ENCODE data around the gene PCDHGA9. TPM values are rescaled to one million over a fixed set of nuclear protein-coding genes. Genes with fewer than 3 reads are reported as not detected.

Gene PCDHGA9
- total and polyA plus RNA-seq, 5 donors from 2014 or later: not detected

DNA sequence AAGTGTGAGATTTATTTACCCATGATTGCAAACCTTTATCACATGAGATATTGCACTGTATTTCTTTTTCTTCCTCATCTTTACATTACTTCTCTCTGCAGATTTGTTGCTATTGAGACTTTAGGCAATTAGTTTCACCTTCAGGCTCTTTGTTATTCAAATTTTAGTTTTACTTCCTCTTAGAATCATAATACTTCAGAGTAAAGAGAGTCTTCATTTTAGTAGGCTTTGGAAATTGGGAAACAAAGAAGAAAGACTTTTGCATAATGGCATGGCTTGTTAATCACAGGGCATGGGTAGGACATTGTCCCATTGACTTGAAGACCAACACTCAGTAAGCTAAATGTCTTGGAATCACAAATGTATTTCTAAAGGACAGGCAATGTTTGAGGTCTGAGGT lies 39.9 kb upstream of the PCDHGA9 start:
- peaks cover 28 to 50% of the 10 kb centered on the region in 2 experiments for H3K9me3 ChIP-seq (ENCODE audit: control insufficient read depth in 2 of 2, low read length in 2 of 2)
- Mint-ChIP-seq H3K36me3 (peaks cover 6% of the 10 kb centered on the region), H3K27me3 (peaks cover 62% of the 10 kb centered on the region), H3K4me3 (peak overlapping the region in 1 of 4 donors; percentile 2), H3K9me3 (peaks cover 0 to 57% (median 15%) of the 10 kb centered on the region in 7 donors), H3K4me1 (peaks cover 0 to 5% (median 5%) of the 10 kb centered on the region in 4 donors), H3K27ac (peak overlapping the region in 1 of 3 donors; percentile 56)
- no peak overlapping the region for H3K27ac ChIP-seq (ENCODE audit: insufficient read depth, low read length, poor library complexity, severe bottlenecking)
- ATAC-seq (ENCODE audit: low read depth in 2 of 2) (no peak), DNase-seq (no peak)
- peaks cover 26% of the 10 kb centered on the region for H3K27me3 ChIP-seq (ENCODE audit: control insufficient read depth, insufficient read depth, low read length)
- no peaks in the 10 kb centered on the region for H3K4me1 ChIP-seq (ENCODE audit: control insufficient read depth, insufficient read depth, low read length, poor library complexity, severe bottlenecking)
- H3K4me3 ChIP-seq (ENCODE audit: low read depth, low read length): no peak overlapping the region
- no peaks in the 10 kb centered on the region for H3K36me3 ChIP-seq (ENCODE audit: control insufficient read depth, insufficient read depth, low read length)

DNA sequence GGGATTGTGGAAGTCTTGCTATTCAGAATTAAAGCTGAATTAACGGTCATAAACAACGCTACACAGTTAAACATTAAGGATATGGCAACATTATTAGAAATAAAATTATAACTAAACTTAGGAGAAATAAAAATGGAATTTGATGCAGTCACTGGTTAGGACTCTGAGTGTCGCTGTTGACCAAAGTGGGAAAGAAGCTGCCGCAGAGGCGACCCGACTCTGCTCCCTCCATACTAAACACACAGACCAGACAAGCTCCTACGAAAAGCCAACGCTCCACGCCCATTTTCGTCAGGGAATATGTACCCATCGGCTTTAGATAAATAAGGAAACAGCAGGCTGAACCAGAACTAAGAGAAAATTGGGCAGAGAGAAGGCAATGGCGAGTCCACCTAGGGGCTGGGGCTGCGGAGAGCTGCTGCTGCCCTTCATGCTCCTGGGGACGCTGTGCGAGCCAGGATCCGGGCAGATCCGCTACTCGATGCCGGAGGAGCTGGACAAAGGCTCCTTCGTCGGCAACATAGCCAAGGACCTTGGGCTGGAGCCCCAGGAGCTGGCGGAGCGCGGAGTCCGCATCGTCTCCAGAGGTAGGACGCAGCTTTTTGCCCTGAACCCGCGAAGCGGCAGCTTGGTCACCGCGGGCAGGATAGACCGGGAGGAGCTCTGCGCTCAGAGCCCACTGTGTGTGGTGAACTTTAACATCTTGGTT lies 38.5 kb upstream of the PCDHGA9 start, which contains the start of gene PCDHGA5:
TSS of gene PCDHGA5 (plus strand) at position 211 of the 709 bp plus-strand sequence. CDS start at position 380, 169 bp downstream.
- Mint-ChIP-seq H3K4me1 (peaks cover 0 to 5% (median 2%) of the 10 kb centered on the region in 4 donors), H3K4me3 (peak within 1 kb of the TSS in 1 of 4 donors; percentile 52), H3K27ac (no peak within 1 kb of the TSS), H3K9me3 (peaks cover 0 to 51% (median 14%) of the 10 kb centered on the region in 7 donors), H3K27me3 (peaks cover 60% of the 10 kb centered on the region), H3K36me3 (peaks cover 6% of the 10 kb centered on the region)
- Histone ChIP-seq H3K36me3 (ENCODE audit: control insufficient read depth, insufficient read depth, low read length) (no peaks in the 10 kb centered on the region), H3K27me3 (ENCODE audit: control insufficient read depth, insufficient read depth, low read length) (peaks cover 26% of the 10 kb centered on the region), H3K4me1 (ENCODE audit: control insufficient read depth, insufficient read depth, low read length, poor library complexity, severe bottlenecking) (no peaks in the 10 kb centered on the region), H3K27ac (ENCODE audit: insufficient read depth, low read length, poor library complexity, severe bottlenecking) (no peak within 1 kb of the TSS), H3K4me3 (ENCODE audit: low read depth, low read length) (no peak within 1 kb of the TSS), H3K9me3 (ENCODE audit: control insufficient read depth in 2 of 2, low read length in 2 of 2) (peaks cover 34 to 50% of the 10 kb centered on the region in 2 experiments)
- ATAC-seq (ENCODE audit: low read depth in 2 of 2) (no peak), DNase-seq (no peak)

DNA sequence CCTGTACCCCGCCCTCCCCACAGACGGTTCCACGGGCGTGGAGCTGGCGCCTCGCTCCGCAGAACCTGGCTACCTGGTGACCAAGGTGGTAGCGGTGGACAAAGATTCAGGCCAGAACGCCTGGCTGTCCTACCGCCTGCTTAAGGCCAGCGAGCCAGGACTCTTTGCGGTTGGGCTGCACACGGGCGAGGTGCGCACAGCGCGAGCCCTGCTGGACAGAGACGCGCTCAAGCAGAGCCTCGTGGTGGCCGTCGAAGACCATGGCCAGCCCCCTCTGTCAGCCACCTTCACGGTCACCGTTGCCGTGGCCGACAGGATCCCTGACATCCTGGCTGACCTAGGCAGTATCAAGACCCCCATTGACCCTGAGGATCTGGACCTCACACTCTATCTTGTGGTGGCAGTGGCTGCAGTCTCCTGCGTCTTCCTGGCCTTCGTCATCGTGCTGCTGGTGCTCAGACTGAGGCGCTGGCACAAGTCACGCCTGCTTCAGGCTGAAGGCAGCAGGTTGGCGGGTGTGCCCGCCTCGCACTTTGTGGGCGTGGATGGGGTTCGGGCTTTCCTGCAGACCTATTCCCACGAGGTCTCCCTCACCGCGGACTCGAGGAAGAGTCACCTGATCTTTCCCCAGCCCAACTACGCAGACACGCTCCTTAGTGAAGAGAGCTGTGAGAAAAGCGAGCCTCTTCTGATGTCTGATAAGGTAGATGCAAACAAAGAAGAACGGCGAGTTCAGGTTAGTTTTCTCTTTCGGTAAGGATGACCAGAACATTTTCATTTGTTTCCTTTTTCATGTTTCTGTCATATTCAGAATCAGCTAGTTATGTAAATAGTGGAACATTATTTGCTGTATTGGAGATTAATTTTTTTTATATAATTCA lies 36.3 kb upstream of the PCDHGA9 start:
- H3K9me3 Mint-ChIP-seq: peaks cover 0 to 48% (median 11%) of the 10 kb centered on the region in 7 donors
- no peak overlapping the region for H3K4me3 Mint-ChIP-seq

DNA sequence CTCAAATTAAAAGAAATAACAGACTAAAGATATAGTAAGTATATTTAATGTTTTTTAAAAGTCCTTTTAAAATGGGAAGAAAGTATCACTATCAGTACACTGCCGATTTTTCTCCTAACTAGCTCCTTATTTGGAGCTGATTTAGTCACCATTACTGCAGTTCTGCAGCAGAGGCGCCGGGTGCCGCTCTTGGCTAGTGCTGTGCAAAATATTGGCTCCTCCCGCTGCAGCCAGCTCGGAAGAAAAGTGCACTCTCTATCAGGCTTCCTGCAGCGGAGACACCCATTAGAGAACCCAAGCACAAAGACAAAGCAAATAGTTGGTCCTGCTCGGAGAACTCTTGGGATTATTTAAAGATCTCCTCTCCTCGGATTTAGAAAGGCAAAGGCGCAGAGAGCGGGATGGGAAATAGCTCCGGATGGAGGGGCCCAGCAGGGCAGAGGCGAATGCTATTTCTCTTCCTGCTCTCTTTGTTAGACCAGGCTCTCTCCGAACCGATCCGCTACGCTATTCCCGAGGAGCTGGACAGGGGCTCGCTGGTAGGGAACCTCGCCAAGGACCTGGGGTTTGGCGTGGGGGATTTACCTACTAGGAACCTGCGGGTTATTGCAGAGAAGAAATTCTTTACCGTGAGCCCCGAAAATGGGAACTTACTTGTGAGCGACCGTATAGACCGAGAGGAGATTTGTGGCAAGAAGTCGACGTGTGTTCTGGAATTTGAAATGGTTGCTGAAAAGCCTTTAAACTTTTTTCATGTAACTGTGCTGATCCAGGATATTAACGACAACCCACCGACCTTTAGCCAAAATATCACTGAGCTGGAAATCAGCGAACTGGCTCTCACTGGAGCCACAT lies 32.4 kb upstream of the PCDHGA9 start, which contains the start of gene PCDHGB3:
TSS of gene PCDHGB3 (plus strand) at position 249 of the 855 bp plus-strand sequence. CDS start at position 402, 153 bp downstream.
- peaks cover 0 to 51% (median 14%) of the 10 kb centered on the region in 7 donors for H3K9me3 Mint-ChIP-seq
- H3K27me3 Mint-ChIP-seq: peaks cover 61% of the 10 kb centered on the region
- no peak within 1 kb of the TSS for H3K27ac Mint-ChIP-seq
- H3K4me1 ChIP-seq (ENCODE audit: control insufficient read depth, insufficient read depth, low read length, poor library complexity, severe bottlenecking): peaks cover 8% of the 10 kb centered on the region
- H3K36me3 ChIP-seq (ENCODE audit: control insufficient read depth, insufficient read depth, low read length): no peaks in the 10 kb centered on the region
- peak in 1 of 3 donors; percentile 26 for DNase-seq
- H3K36me3 Mint-ChIP-seq: peaks cover 4% of the 10 kb centered on the region
- H3K27me3 ChIP-seq (ENCODE audit: control insufficient read depth, insufficient read depth, low read length): peaks cover 39% of the 10 kb centered on the region
- H3K4me3 ChIP-seq (ENCODE audit: low read depth, low read length): peak within 1 kb of the TSS; percentile 35
- ATAC-seq (ENCODE audit: low read depth in 2 of 2): peak; percentile 50 to 59
- H3K27ac ChIP-seq (ENCODE audit: insufficient read depth, low read length, poor library complexity, severe bottlenecking): no peak within 1 kb of the TSS
- H3K4me1 Mint-ChIP-seq: peaks cover 0 to 15% (median 2%) of the 10 kb centered on the region in 4 donors
- peak within 1 kb of the TSS in 3 of 4 donors; percentile 15 to 71 (median 51) for H3K4me3 Mint-ChIP-seq
- peaks cover 29 to 57% of the 10 kb centered on the region in 2 experiments for H3K9me3 ChIP-seq (ENCODE audit: control insufficient read depth in 2 of 2, low read length in 2 of 2)

More for the DNA sequence above, 36.3 kb upstream of the PCDHGA9 start:
- Mint-ChIP-seq H3K36me3 (peaks cover 7% of the 10 kb centered on the region), H3K27ac (no peak overlapping the region), H3K4me1 (peaks cover 0 to 10% (median 0%) of the 10 kb centered on the region in 4 donors), H3K27me3 (peaks cover 59% of the 10 kb centered on the region)
- H3K9me3 ChIP-seq (ENCODE audit: control insufficient read depth in 2 of 2, low read length in 2 of 2): peaks cover 29 to 48% of the 10 kb centered on the region in 2 experiments
- H3K4me3 ChIP-seq (ENCODE audit: low read depth, low read length): no peak overlapping the region
- H3K4me1 ChIP-seq (ENCODE audit: control insufficient read depth, insufficient read depth, low read length, poor library complexity, severe bottlenecking): peaks cover 8% of the 10 kb centered on the region
- DNase-seq (no peak), ATAC-seq (ENCODE audit: low read depth in 2 of 2) (no peak)
- H3K36me3 ChIP-seq (ENCODE audit: control insufficient read depth, insufficient read depth, low read length): no peaks in the 10 kb centered on the region
- peaks cover 42% of the 10 kb centered on the region for H3K27me3 ChIP-seq (ENCODE audit: control insufficient read depth, insufficient read depth, low read length)
- no peak overlapping the region for H3K27ac ChIP-seq (ENCODE audit: insufficient read depth, low read length, poor library complexity, severe bottlenecking)

DNA sequence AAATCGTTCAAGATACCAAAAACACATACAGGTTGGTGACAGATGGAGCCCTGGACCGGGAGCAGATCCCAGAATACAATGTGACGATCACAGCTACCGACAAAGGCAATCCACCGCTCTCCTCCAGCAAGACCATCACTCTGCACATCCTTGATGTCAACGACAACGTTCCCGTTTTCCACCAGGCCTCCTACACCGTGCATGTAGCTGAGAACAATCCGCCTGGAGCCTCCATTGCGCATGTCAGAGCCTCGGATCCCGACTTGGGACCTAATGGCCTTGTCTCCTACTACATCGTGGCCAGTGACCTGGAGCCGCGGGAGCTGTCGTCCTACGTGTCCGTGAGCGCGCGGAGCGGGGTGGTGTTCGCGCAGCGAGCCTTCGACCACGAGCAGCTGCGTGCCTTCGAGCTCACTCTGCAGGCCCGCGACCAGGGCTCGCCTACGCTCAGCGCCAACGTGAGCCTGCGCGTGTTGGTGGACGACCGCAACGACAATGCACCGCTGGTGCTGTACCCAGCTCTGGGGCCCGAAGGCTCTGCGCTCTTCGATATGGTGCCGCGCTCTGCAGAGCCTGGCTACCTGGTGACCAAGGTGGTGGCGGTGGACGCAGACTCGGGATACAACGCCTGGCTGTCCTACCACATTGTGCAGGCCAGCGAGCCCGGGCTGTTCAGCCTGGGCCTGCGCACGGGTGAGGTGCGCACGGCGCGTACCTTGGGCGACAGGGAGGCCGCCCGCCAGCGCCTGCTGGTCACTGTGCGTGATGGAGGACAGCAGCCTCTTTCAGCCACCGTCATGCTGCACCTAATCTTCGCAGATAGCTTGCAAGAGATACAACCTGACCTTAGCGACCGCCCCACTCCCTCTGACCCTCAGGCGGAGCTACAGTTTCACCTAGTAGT lies 30.8 kb upstream of the PCDHGA9 start:
- Mint-ChIP-seq H3K9me3 (peaks cover 0 to 46% (median 11%) of the 10 kb centered on the region in 7 donors), H3K36me3 (peaks cover 4% of the 10 kb centered on the region), H3K4me3 (no peak overlapping the region)

DNA sequence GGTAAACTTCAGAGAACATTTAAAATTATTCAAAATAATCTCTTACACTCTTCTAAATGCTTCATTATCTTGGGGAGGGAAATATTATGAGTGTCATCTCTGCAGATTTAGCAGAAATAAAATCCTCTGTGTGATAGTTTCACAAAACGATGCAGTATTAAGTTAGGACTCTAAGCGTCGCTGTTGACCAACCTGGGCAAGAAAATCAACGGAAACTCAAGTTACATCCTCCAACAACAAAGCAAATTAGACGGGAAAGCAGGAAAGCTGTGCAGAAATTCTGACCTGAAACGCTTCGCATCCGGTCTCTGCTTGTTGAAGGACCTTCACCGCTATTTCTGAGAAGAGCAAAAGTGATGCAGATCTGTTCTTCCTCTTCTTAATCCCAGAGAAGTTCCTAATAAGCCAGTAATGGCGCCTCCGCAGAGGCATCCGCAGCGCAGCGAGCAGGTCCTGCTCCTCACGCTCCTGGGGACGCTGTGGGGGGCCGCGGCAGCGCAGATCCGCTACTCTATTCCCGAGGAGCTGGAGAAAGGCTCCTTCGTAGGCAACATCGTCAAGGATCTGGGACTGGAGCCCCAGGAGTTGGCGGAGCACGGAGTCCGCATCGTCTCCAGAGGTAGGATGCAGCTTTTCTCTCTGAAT lies 28.8 kb upstream of the PCDHGA9 start, which contains the start of gene PCDHGA6:
TSS of gene PCDHGA6 (plus strand) at position 219 of the 645 bp plus-strand sequence. CDS start at position 412, 193 bp downstream.
- ATAC-seq (ENCODE audit: low read depth in 2 of 2) (no peak), DNase-seq (peak in 1 of 3 donors; percentile 19)
- Histone ChIP-seq H3K4me3 (ENCODE audit: low read depth, low read length) (peak within 1 kb of the TSS; percentile 43), H3K9me3 (ENCODE audit: control insufficient read depth in 2 of 2, low read length in 2 of 2) (peaks cover 28 to 58% of the 10 kb centered on the region in 2 experiments), H3K4me1 (ENCODE audit: control insufficient read depth, insufficient read depth, low read length, poor library complexity, severe bottlenecking) (peaks cover 8% of the 10 kb centered on the region), H3K36me3 (ENCODE audit: control insufficient read depth, insufficient read depth, low read length) (no peaks in the 10 kb centered on the region), H3K27ac (ENCODE audit: insufficient read depth, low read length, poor library complexity, severe bottlenecking) (no peak within 1 kb of the TSS), H3K27me3 (ENCODE audit: control insufficient read depth, insufficient read depth, low read length) (peaks cover 39% of the 10 kb centered on the region)
- Mint-ChIP-seq H3K4me1 (peaks cover 0 to 15% (median 2%) of the 10 kb centered on the region in 4 donors), H3K4me3 (peak within 1 kb of the TSS in 3 of 4 donors; percentile 5 to 75 (median 36)), H3K36me3 (peaks cover 4% of the 10 kb centered on the region), H3K27ac (no peak within 1 kb of the TSS), H3K27me3 (peaks cover 49% of the 10 kb centered on the region), H3K9me3 (peaks cover 0 to 56% (median 11%) of the 10 kb centered on the region in 7 donors)

More for the DNA sequence above, 30.8 kb upstream of the PCDHGA9 start:
- peaks cover 48% of the 10 kb centered on the region for H3K27me3 Mint-ChIP-seq
- H3K27ac Mint-ChIP-seq: no peak overlapping the region
- peaks cover 0 to 15% (median 2%) of the 10 kb centered on the region in 4 donors for H3K4me1 Mint-ChIP-seq
- Histone ChIP-seq H3K4me3 (ENCODE audit: low read depth, low read length) (no peak overlapping the region), H3K4me1 (ENCODE audit: control insufficient read depth, insufficient read depth, low read length, poor library complexity, severe bottlenecking) (peaks cover 8% of the 10 kb centered on the region), H3K27me3 (ENCODE audit: control insufficient read depth, insufficient read depth, low read length) (peaks cover 37% of the 10 kb centered on the region), H3K36me3 (ENCODE audit: control insufficient read depth, insufficient read depth, low read length) (no peaks in the 10 kb centered on the region), H3K27ac (ENCODE audit: insufficient read depth, low read length, poor library complexity, severe bottlenecking) (no peak overlapping the region), H3K9me3 (ENCODE audit: control insufficient read depth in 2 of 2, low read length in 2 of 2) (peaks cover 30 to 50% of the 10 kb centered on the region in 2 experiments)
- ATAC-seq (ENCODE audit: low read depth in 2 of 2): no peak
- DNase-seq: no peak
